Parathyroid adenoma (tissue), 2 donors: ENCODE data around the gene PNPO.

ENCODE experiments used
- H2AFZ ChIP-seq: fragments of 300-600 bp; sonication (generic); one replicate; pipeline ENCODE4 v1.7.0; 2017; ENCODE audit warnings: antibody characterized with exemption, mild to moderate bottlenecking
- H3K27ac ChIP-seq: fragments of 300-600 bp; sonication (generic); one replicate; pipeline ENCODE4 v1.7.0; 2017
- H3K27me3 ChIP-seq: fragments of 300-600 bp; sonication (generic); one replicate; pipeline ENCODE4 v1.7.0; 2017; ENCODE audit warnings: low read length; ENCODE audit not compliant: control insufficient read depth, insufficient read depth
- H3K36me3 ChIP-seq: fragments of 300-600 bp; sonication (generic); one replicate; pipeline ENCODE4 v1.7.0; 2017; ENCODE audit warnings: low read length; ENCODE audit not compliant: control insufficient read depth, insufficient read depth
- H3K4me1 ChIP-seq: fragments of 300-600 bp; sonication (generic); one replicate; pipeline ENCODE4 v1.7.0; 2017; ENCODE audit warnings: control low read depth
- H3K4me2 ChIP-seq: fragments of 300-600 bp; sonication (generic); one replicate; pipeline ENCODE4 v1.7.0; 2017; ENCODE audit warnings: low read length
- H3K4me3 ChIP-seq: fragments of 300-600 bp; sonication (generic); one replicate; pipeline ENCODE4 v1.7.0; 2017; ENCODE audit warnings: low read depth, low read length
- H3K79me2 ChIP-seq: fragments of 300-600 bp; sonication (generic); one replicate; pipeline ENCODE4 v1.7.0; 2017; ENCODE audit warnings: control low read depth
- H3K9ac ChIP-seq: fragments of 300-600 bp; sonication (generic); one replicate; pipeline ENCODE4 v1.7.0; 2017; ENCODE audit warnings: mild to moderate bottlenecking
- H3K9me3 ChIP-seq: fragments of 300-600 bp; sonication (generic); one replicate; pipeline ENCODE4 v1.7.0; 2017; ENCODE audit warnings: low read length; ENCODE audit not compliant: control insufficient read depth
- CTCF ChIP-seq: fragments of 300-600 bp; sonication (generic); IDR thresholded peaks from one replicate; pipeline ENCODE4 v1.7.0; 2017; ENCODE audit warnings: antibody characterized with exemption, mild to moderate bottlenecking
- donor health status: primary hyperparathyroidism.

Gene PNPO

GRCh38 chr17:47942568-47942967 is 1.2 kb downstream of the PNPO start:
- no peaks in the 10 kb centered on the region for H3K4me1 ChIP-seq
- H3K36me3 ChIP-seq, result no peaks in the 10 kb centered on the region

GRCh38 chr17:47945080-47945479 is 3.7 kb downstream of the PNPO start:
- H3K79me2 ChIP-seq, result no peaks in the 10 kb centered on the region
- H3K27ac ChIP-seq, result no peak overlapping the region
- H3K27me3 ChIP-seq, result no peaks in the 10 kb centered on the region
- no peak for TF ChIP-seq CTCF
- no peak overlapping the region for H3K4me3 ChIP-seq
- no peak overlapping the region for H3K4me2 ChIP-seq
- no peak overlapping the region for H3K9ac ChIP-seq
- H2AFZ ChIP-seq, result no peak overlapping the region
- H3K9me3 ChIP-seq, result no peaks in the 10 kb centered on the region
- H3K4me1 ChIP-seq, result peaks cover 9% of the 10 kb centered on the region
- no peaks in the 10 kb centered on the region for H3K36me3 ChIP-seq

More at GRCh38 chr17:47942568-47942967, 1.2 kb downstream of the PNPO start:
- Histone ChIP-seq H3K9ac (no peak overlapping the region), H3K27ac (peak overlapping the region; percentile 54), H3K27me3 (no peaks in the 10 kb centered on the region), H3K79me2 (no peaks in the 10 kb centered on the region), H2AFZ (peak overlapping the region; percentile 79), H3K9me3 (no peaks in the 10 kb centered on the region), H3K4me3 (peak overlapping the region; percentile 92), H3K4me2 (peak overlapping the region; percentile 77)
- no peak for TF ChIP-seq CTCF

GRCh38 chr17:47945529-47946508 is 4.4 kb downstream of the PNPO start:
- Histone ChIP-seq H2AFZ (no peak overlapping the region), H3K4me2 (no peak overlapping the region), H3K36me3 (no peaks in the 10 kb centered on the region), H3K4me1 (peaks cover 9% of the 10 kb centered on the region), H3K9ac (no peak overlapping the region), H3K27ac (no peak overlapping the region), H3K79me2 (no peaks in the 10 kb centered on the region), H3K27me3 (no peaks in the 10 kb centered on the region), H3K9me3 (no peaks in the 10 kb centered on the region), H3K4me3 (no peak overlapping the region)
- no peak for TF ChIP-seq CTCF

GRCh38 chr17:47946516-47946915 is 5.1 kb downstream of the PNPO start:
- Histone ChIP-seq H3K79me2 (no peaks in the 10 kb centered on the region), H3K4me2 (peak overlapping the region; percentile 9), H3K27me3 (no peaks in the 10 kb centered on the region), H3K4me3 (no peak overlapping the region), H3K9ac (no peak overlapping the region), H3K9me3 (no peaks in the 10 kb centered on the region), H2AFZ (peak overlapping the region; percentile 5), H3K36me3 (no peaks in the 10 kb centered on the region), H3K27ac (peak overlapping the region; percentile 45), H3K4me1 (peaks cover 9% of the 10 kb centered on the region)
- TF ChIP-seq CTCF, result no peak
